C4-2B (cell line): Measurements from ENCODE around the gene P2RX6.

Source experiments
- H3K27ac ChIP-seq: fragments of 450-650 bp; 2 replicates; pipeline ENCODE4 v1.5.1; 2017
- ZFX ChIP-seq: fragments of 450-650 bp; IDR thresholded peaks from 2 replicates; pipeline ENCODE4 v1.6.1; 2017
- TF ChIP-seq, protein P1 (sequence below): fragments of 450-650 bp; conservative IDR thresholded peaks from 2 replicates; pipeline ENCODE4 v1.5.1; 2017; ENCODE audit warnings: mild to moderate bottlenecking

The P2RX6 gene

GRCh38 chr22:20993304-20994127, 21.4 kb upstream of the P2RX6 start:
- H3K27ac ChIP-seq, result no peak overlapping the region
- TF ChIP-seq ZFX, result no peak
- TF ChIP-seq, protein P1, sequence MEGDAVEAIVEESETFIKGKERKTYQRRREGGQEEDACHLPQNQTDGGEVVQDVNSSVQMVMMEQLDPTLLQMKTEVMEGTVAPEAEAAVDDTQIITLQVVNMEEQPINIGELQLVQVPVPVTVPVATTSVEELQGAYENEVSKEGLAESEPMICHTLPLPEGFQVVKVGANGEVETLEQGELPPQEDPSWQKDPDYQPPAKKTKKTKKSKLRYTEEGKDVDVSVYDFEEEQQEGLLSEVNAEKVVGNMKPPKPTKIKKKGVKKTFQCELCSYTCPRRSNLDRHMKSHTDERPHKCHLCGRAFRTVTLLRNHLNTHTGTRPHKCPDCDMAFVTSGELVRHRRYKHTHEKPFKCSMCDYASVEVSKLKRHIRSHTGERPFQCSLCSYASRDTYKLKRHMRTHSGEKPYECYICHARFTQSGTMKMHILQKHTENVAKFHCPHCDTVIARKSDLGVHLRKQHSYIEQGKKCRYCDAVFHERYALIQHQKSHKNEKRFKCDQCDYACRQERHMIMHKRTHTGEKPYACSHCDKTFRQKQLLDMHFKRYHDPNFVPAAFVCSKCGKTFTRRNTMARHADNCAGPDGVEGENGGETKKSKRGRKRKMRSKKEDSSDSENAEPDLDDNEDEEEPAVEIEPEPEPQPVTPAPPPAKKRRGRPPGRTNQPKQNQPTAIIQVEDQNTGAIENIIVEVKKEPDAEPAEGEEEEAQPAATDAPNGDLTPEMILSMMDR, result no peak

GRCh38 chr22:20994128-20994901, 20.6 kb upstream of the P2RX6 start:
- TF ChIP-seq ZFX, result no peak
- TF ChIP-seq, protein P1, result no peak
- H3K27ac ChIP-seq, result no peak overlapping the region

- no peak for TF ChIP-seq ZFX
- TF ChIP-seq, protein P1, result no peak
- H3K27ac ChIP-seq, result no peak overlapping the region
Observed at GRCh38 chr22:20994902-20995241, 20.1 kb upstream of the P2RX6 start.

- H3K27ac ChIP-seq, result no peak overlapping the region
- no peak for TF ChIP-seq ZFX
- TF ChIP-seq, protein P1, result no peak
Observed at GRCh38 chr22:20995329-20996030, 19.5 kb upstream of the P2RX6 start.

DNA sequence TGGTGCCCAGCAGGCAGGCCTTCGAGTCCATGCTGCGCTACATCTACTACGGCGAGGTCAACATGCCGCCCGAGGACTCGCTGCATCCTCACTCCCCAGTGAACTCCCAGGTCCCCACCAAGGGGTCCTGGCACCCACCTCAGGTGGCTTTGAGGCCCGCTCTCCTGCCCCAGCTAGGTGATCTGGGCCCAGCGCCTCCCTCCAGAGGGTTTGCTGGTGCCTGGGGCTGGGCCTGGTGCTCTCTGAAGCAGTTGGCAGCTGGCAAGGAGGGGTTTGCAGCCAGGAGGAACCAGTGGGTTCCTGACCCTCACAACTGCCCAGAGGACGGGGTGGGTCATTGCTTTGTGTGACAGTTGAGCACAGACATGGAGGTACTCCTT, 18.9 kb upstream of the P2RX6 start:
- H3K27ac ChIP-seq, result no peak overlapping the region
- no peak for TF ChIP-seq ZFX
- TF ChIP-seq, protein P1, result no peak

- TF ChIP-seq, protein P1, result no peak
- TF ChIP-seq ZFX, result no peak
- no peak overlapping the region for H3K27ac ChIP-seq
Observed at GRCh38 chr22:20996598-20997535, 18.1 kb upstream of the P2RX6 start.
